ENCODE measurements around the gene HIP1. TPM values are rescaled to one million over a fixed set of nuclear protein-coding genes. Genes with fewer than 3 reads are reported as not detected.
A peak's percentile ranks its signal among the peaks of the same experiment; 100 is the strongest.

HIP1 gene
- total RNA-seq, 1 donor: 25.7 TPM

DNA sequence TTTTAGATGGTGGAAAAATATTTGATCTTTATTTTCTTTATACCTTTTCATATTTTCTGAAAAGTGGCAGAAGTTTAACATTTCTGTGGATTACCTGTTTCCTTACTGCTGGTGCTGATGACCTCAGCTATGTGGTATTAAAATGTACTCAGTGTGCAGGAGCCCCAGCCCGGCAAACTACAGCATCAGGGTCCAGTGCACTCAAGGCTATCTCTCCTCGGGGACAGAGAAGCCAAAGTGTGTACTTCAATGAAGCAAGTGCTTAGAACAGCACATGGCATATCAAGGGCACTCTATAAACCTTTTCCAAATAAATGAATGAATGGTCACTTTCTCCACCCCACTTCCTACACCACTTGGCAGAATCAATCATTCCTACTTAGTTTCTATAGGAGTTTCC, 111.8 kb downstream of the HIP1 start:
- Histone ChIP-seq H3K4me2 (ENCODE audit: insufficient read depth, low read length) (no peak overlapping the region), H4K20me1 (ENCODE audit: insufficient read depth, low read length) (peaks cover 5% of the 10 kb centered on the region), H3K36me3 (ENCODE audit: insufficient read depth, low read length) (no peaks in the 10 kb centered on the region), H3K9me3 (ENCODE audit: low read depth, low read length) (peaks cover 4% of the 10 kb centered on the region), H3K79me2 (ENCODE audit: insufficient read depth, low read length) (no peaks in the 10 kb centered on the region), H2AFZ (ENCODE audit: low read length) (no peak overlapping the region), H3K4me1 (ENCODE audit: insufficient read depth, low read length) (peaks cover 11% of the 10 kb centered on the region), H3K4me3 (ENCODE audit: insufficient read depth, low read length) (no peak overlapping the region), H3K27ac (ENCODE audit: low read depth, low read length) (no peak overlapping the region), H3K27me3 (ENCODE audit: insufficient read depth, low read length) (no peaks in the 10 kb centered on the region)
- TF ChIP-seq, protein P1, sequence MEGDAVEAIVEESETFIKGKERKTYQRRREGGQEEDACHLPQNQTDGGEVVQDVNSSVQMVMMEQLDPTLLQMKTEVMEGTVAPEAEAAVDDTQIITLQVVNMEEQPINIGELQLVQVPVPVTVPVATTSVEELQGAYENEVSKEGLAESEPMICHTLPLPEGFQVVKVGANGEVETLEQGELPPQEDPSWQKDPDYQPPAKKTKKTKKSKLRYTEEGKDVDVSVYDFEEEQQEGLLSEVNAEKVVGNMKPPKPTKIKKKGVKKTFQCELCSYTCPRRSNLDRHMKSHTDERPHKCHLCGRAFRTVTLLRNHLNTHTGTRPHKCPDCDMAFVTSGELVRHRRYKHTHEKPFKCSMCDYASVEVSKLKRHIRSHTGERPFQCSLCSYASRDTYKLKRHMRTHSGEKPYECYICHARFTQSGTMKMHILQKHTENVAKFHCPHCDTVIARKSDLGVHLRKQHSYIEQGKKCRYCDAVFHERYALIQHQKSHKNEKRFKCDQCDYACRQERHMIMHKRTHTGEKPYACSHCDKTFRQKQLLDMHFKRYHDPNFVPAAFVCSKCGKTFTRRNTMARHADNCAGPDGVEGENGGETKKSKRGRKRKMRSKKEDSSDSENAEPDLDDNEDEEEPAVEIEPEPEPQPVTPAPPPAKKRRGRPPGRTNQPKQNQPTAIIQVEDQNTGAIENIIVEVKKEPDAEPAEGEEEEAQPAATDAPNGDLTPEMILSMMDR (IDR thresholded peaks at IDR 0.05; ENCODE audit: extremely low read depth, low read depth, low read length): no peak
- DNase-seq (ENCODE audit: insufficient read length, low spot score, missing footprints): no peak

DNA sequence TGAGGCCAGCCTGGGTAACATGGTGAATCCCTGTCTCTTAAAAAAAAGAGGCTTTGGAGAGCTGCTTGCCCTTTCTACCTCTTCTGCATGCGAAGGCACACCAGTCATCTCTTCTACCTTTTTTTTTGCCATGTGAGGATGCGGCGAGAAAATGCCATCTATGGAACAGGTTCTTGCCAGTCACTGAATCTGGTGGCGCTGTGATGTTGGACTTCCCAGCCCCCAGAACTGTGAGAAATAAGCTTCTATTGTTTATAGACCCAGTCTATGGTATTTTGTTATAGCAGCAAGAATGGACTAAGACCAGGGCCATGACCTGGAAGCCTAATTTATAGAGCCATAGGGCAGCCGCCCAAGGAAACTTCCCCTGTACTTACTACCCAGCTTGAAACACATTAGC, 112.9 kb downstream of the HIP1 start:
- Histone ChIP-seq H3K36me3 (ENCODE audit: insufficient read depth, low read length) (no peaks in the 10 kb centered on the region), H3K79me2 (ENCODE audit: insufficient read depth, low read length) (no peaks in the 10 kb centered on the region), H3K27me3 (ENCODE audit: insufficient read depth, low read length) (no peaks in the 10 kb centered on the region), H3K4me2 (ENCODE audit: insufficient read depth, low read length) (no peak overlapping the region), H3K9me3 (ENCODE audit: low read depth, low read length) (peaks cover 4% of the 10 kb centered on the region), H3K4me1 (ENCODE audit: insufficient read depth, low read length) (peaks cover 11% of the 10 kb centered on the region), H3K4me3 (ENCODE audit: insufficient read depth, low read length) (no peak overlapping the region), H2AFZ (ENCODE audit: low read length) (no peak overlapping the region), H3K27ac (ENCODE audit: low read depth, low read length) (no peak overlapping the region), H4K20me1 (ENCODE audit: insufficient read depth, low read length) (no peaks in the 10 kb centered on the region)
- TF ChIP-seq, protein P1 (IDR thresholded peaks at IDR 0.05; ENCODE audit: extremely low read depth, low read depth, low read length): no peak
- DNase-seq (ENCODE audit: insufficient read length, low spot score, missing footprints): no peak

DNA sequence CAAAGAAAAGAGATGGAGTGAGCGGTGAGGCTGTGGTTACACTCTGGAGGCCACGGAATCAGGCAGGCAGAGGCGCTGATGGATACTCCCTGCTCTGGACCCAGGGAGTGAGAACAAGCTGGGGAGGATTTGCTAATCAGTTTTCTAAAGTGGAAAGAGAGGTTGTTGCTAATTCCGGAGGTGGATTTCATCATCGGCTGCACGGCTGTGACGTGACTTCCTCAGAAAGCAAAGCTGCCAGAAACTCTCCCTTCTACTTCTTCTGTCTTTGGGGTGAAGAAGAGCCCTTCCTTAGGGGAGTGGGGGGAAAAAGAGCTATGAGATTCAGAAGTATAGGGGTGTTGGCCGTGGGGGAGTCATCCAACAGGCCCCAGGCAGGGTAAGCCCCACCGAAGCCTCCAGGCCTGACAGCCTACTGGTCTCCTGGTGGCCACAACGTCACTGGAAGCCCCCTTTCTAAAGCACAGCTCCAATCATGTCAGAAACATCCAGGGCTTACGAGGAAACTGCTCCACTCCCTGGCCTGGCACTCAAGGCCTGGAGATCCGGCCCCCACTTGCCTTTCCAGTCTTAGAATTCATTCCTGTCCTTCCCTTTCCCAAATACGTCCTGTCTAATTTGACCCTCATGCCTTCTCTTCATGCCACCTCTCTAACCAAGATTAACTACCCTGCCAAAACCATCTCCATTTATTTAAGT, 114.5 kb downstream of the HIP1 start:
- Histone ChIP-seq H3K4me3 (ENCODE audit: insufficient read depth, low read length) (no peak overlapping the region), H3K36me3 (ENCODE audit: insufficient read depth, low read length) (no peaks in the 10 kb centered on the region), H3K9me3 (ENCODE audit: low read depth, low read length) (peaks cover 4% of the 10 kb centered on the region), H3K27me3 (ENCODE audit: insufficient read depth, low read length) (no peaks in the 10 kb centered on the region), H3K4me2 (ENCODE audit: insufficient read depth, low read length) (no peak overlapping the region), H4K20me1 (ENCODE audit: insufficient read depth, low read length) (no peaks in the 10 kb centered on the region), H2AFZ (ENCODE audit: low read length) (peak overlapping the region; percentile 45), H3K79me2 (ENCODE audit: insufficient read depth, low read length) (no peaks in the 10 kb centered on the region), H3K4me1 (ENCODE audit: insufficient read depth, low read length) (peaks cover 11% of the 10 kb centered on the region), H3K27ac (ENCODE audit: low read depth, low read length) (peak overlapping the region; percentile 31)
- TF ChIP-seq, protein P1 (IDR thresholded peaks at IDR 0.05; ENCODE audit: extremely low read depth, low read depth, low read length): no peak
- no peak for DNase-seq (ENCODE audit: insufficient read length, low spot score, missing footprints)

DNA sequence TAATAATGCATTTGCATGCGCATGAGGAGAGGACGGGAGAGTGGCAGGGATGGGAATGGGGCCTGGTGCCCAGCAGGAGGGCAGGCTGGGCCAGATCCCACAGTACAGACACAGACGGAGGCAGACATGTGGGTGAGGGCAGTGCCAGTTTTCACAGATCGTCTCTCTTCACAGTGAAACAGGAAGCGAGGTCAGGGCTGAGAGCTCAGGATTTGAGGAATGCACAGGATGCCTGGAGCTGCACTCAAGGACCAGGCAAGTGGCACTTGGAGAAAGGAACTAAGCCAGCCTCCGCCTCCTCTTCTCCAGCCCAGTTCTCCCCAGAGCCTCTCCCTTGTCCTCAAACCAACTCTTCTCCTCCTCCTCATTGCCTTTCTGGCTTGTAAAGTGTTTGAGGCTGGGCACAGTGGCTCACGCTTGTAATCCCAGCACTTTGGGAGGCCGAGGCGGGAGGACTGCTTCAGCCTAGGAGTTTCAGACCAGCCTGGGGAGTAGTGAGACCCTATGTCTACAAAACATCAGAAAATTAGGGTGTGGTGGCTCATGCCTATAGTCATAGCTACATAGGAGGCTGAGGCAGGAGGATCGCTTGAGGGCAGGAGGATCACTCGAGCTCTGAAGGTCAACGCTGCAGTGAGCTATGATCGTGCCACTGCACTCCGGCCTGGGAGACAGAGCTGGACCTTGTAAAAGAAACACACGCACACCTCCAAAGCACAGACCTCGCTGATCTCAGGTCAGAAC, 115.2 kb downstream of the HIP1 start:
- Histone ChIP-seq H3K27me3 (ENCODE audit: insufficient read depth, low read length) (no peaks in the 10 kb centered on the region), H3K79me2 (ENCODE audit: insufficient read depth, low read length) (no peaks in the 10 kb centered on the region), H3K4me3 (ENCODE audit: insufficient read depth, low read length) (no peak overlapping the region), H3K9me3 (ENCODE audit: low read depth, low read length) (peaks cover 4% of the 10 kb centered on the region), H3K4me1 (ENCODE audit: insufficient read depth, low read length) (peaks cover 11% of the 10 kb centered on the region), H2AFZ (ENCODE audit: low read length) (peak overlapping the region; percentile 40), H3K27ac (ENCODE audit: low read depth, low read length) (peak overlapping the region; percentile 31), H3K36me3 (ENCODE audit: insufficient read depth, low read length) (no peaks in the 10 kb centered on the region), H3K4me2 (ENCODE audit: insufficient read depth, low read length) (no peak overlapping the region), H4K20me1 (ENCODE audit: insufficient read depth, low read length) (no peaks in the 10 kb centered on the region)
- TF ChIP-seq, protein P1 (IDR thresholded peaks at IDR 0.05; ENCODE audit: extremely low read depth, low read depth, low read length): no peak
- DNase-seq (ENCODE audit: insufficient read length, low spot score, missing footprints): peak; percentile 67

Data from osteoblast (primary cell).